HL-60 (cell line): ENCODE measurements around the gene SNX18.

Experiments used
- POLR2AphosphoS5 ChIP-seq: IDR thresholded peaks from 2 replicates; pipeline ENCODE4 v1.6.1; 2012; ENCODE audit warnings: low read depth
- TF ChIP-seq, protein P1 (sequence below): IDR thresholded peaks from one replicate; pipeline ENCODE4 v1.5.1; 2011; ENCODE audit warnings: low read length, control low read depth, inconsistent platforms; ENCODE audit not compliant: insufficient read depth
- TF ChIP-seq, protein P2 (sequence below): IDR thresholded peaks from 2 replicates; pipeline ENCODE4 v1.6.1; 2012; ENCODE audit warnings: low read depth; ENCODE audit not compliant: insufficient replicate concordance

DNA sequence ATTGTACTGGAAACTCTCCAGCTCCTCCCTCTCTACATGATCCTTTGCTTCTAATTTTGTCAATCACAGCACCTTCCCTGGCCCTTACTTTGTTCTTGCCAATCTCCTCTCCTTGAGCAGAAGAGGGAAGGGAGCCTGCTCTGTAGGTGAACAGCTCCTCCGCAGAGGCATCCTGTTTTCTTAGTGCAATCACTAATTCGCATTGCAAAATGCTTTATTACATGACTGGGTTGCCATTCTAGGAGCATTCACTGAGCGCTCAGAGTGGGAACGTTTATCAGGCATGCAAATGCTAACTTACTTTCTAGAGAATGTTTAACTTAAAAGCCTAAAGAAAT, 416 bp upstream of the SNX18 start:
- TF ChIP-seq POLR2AphosphoS5: no peak
- TF ChIP-seq, protein P1, sequence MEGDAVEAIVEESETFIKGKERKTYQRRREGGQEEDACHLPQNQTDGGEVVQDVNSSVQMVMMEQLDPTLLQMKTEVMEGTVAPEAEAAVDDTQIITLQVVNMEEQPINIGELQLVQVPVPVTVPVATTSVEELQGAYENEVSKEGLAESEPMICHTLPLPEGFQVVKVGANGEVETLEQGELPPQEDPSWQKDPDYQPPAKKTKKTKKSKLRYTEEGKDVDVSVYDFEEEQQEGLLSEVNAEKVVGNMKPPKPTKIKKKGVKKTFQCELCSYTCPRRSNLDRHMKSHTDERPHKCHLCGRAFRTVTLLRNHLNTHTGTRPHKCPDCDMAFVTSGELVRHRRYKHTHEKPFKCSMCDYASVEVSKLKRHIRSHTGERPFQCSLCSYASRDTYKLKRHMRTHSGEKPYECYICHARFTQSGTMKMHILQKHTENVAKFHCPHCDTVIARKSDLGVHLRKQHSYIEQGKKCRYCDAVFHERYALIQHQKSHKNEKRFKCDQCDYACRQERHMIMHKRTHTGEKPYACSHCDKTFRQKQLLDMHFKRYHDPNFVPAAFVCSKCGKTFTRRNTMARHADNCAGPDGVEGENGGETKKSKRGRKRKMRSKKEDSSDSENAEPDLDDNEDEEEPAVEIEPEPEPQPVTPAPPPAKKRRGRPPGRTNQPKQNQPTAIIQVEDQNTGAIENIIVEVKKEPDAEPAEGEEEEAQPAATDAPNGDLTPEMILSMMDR: no peak
- TF ChIP-seq, protein P2, sequence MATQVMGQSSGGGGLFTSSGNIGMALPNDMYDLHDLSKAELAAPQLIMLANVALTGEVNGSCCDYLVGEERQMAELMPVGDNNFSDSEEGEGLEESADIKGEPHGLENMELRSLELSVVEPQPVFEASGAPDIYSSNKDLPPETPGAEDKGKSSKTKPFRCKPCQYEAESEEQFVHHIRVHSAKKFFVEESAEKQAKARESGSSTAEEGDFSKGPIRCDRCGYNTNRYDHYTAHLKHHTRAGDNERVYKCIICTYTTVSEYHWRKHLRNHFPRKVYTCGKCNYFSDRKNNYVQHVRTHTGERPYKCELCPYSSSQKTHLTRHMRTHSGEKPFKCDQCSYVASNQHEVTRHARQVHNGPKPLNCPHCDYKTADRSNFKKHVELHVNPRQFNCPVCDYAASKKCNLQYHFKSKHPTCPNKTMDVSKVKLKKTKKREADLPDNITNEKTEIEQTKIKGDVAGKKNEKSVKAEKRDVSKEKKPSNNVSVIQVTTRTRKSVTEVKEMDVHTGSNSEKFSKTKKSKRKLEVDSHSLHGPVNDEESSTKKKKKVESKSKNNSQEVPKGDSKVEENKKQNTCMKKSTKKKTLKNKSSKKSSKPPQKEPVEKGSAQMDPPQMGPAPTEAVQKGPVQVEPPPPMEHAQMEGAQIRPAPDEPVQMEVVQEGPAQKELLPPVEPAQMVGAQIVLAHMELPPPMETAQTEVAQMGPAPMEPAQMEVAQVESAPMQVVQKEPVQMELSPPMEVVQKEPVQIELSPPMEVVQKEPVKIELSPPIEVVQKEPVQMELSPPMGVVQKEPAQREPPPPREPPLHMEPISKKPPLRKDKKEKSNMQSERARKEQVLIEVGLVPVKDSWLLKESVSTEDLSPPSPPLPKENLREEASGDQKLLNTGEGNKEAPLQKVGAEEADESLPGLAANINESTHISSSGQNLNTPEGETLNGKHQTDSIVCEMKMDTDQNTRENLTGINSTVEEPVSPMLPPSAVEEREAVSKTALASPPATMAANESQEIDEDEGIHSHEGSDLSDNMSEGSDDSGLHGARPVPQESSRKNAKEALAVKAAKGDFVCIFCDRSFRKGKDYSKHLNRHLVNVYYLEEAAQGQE: no peak
